Neural cell (in vitro differentiated cells): ENCODE results near the gene RSRP1. TPM values are rescaled to one million over a fixed set of nuclear protein-coding genes. Genes with fewer than 3 reads are reported as not detected.

ENCODE experiments used
- H2AFZ ChIP-seq: fragments of 200-600, 300-800 bp; sonication (generic), shearing (Covaris generic); 2 replicates; pipeline ENCODE4 v1.6.0; 2014; ENCODE audit warnings: low read depth, mild to moderate bottlenecking, antibody characterized with exemption, low read length, moderate library complexity
- H3F3A ChIP-seq: fragments of 200-600 bp; shearing (Covaris generic); 2 replicates; pipeline ENCODE4 v1.6.1; 2016; ENCODE audit warnings: mild to moderate bottlenecking, moderate library complexity, mixed read lengths, antibody characterized with exemption, low read length; ENCODE audit not compliant: insufficient read depth, poor library complexity, severe bottlenecking
- H3K27ac ChIP-seq: fragments of 200-600, 300-800 bp; sonication (generic), shearing (Covaris generic); 2 replicates; pipeline ENCODE4 v1.5.1; 2014; ENCODE audit warnings: mild to moderate bottlenecking, low read length, moderate library complexity
- H3K27me3 ChIP-seq: fragments of 300-800, 200-600 bp; sonication (generic), shearing (Covaris generic); 2 replicates; pipeline ENCODE4 v1.6.0; 2014; ENCODE audit warnings: mild to moderate bottlenecking, low read depth, low read length, moderate library complexity; ENCODE audit not compliant: insufficient read depth
- H3K36me3 ChIP-seq: fragments of 300-800, 200-600 bp; sonication (generic), shearing (Covaris generic); 2 replicates; pipeline ENCODE4 v1.5.1; 2014; ENCODE audit warnings: mild to moderate bottlenecking, antibody characterized with exemption, low read length, moderate library complexity; ENCODE audit not compliant: insufficient read depth
- H3K4me2 ChIP-seq: fragments of 300-800, 200-600 bp; sonication (generic), shearing (Covaris generic); 2 replicates; pipeline ENCODE4 v1.6.0; 2014; ENCODE audit warnings: mild to moderate bottlenecking, low read length
- H3K4me3 ChIP-seq: fragments of 300-800, 200-600 bp; sonication (generic), shearing (Covaris generic); 2 replicates; pipeline ENCODE4 v1.5.1; 2014; ENCODE audit warnings: mild to moderate bottlenecking, low read length, moderate library complexity
- H3K79me2 ChIP-seq: fragments of 200-600 bp; shearing (Covaris generic); replicated peaks from 2 replicates; pipeline ENCODE4 v1.6.0; 2014; ENCODE audit warnings: mild to moderate bottlenecking, low read length, moderate library complexity; ENCODE audit not compliant: insufficient read depth
- H3K9ac ChIP-seq: fragments of 300-800, 200-600 bp; sonication (generic), shearing (Covaris generic); 2 replicates; pipeline ENCODE4 v1.6.1; 2016; ENCODE audit warnings: mild to moderate bottlenecking, low read length, mixed read lengths
- H3K9me2 ChIP-seq: fragments of 200-600 bp; shearing (Covaris generic); 2 replicates; pipeline ENCODE4 v1.6.1; 2016; ENCODE audit warnings: mild to moderate bottlenecking, low read length, mixed read lengths; ENCODE audit not compliant: insufficient read depth
- H3K9me3 ChIP-seq: fragments of 200-600, 300-800 bp; sonication (generic), shearing (Covaris generic); 2 replicates; pipeline ENCODE4 v1.6.1; 2016; ENCODE audit warnings: mild to moderate bottlenecking, mixed run types, low read length, moderate library complexity, mixed read lengths
- H4K20me1 ChIP-seq: fragments of 200-600 bp; shearing (Covaris generic); 2 replicates; pipeline ENCODE4 v1.6.1; 2016; ENCODE audit warnings: mild to moderate bottlenecking, mixed run types; ENCODE audit not compliant: insufficient read depth
- CTCF ChIP-seq: fragments of 450-650 bp; IDR thresholded peaks from 2 replicates; pipeline ENCODE4 v1.5.1; 2014; ENCODE audit warnings: antibody characterized with exemption, mild to moderate bottlenecking, moderate library complexity; ENCODE audit not compliant: poor library complexity, severe bottlenecking
- EP300 ChIP-seq: fragments of 450-650 bp; conservative IDR thresholded peaks from 2 replicates; pipeline ENCODE4 v1.6.1; 2014; ENCODE audit warnings: antibody characterized with exemption, mild to moderate bottlenecking, moderate library complexity; ENCODE audit not compliant: poor library complexity, severe bottlenecking
- EZH2 ChIP-seq: fragments of 200-600, 300-800 bp; shearing (Covaris generic), sonication (generic); IDR thresholded peaks from 2 replicates; pipeline ENCODE4 v1.6.1; 2014; ENCODE audit warnings: antibody characterized with exemption, low read length, borderline replicate concordance, mild to moderate bottlenecking; ENCODE audit not compliant: insufficient read depth, poor library complexity, severe bottlenecking
- MXI1 ChIP-seq: fragments of 450-650 bp; conservative IDR thresholded peaks from 2 replicates; pipeline ENCODE4 v1.6.1; 2014; ENCODE audit warnings: antibody characterized with exemption, mild to moderate bottlenecking; ENCODE audit not compliant: poor library complexity, severe bottlenecking
- POLR2AphosphoS5 ChIP-seq: IDR thresholded peaks from 2 replicates; pipeline ENCODE4 v1.6.1; 2012
- RAD21 ChIP-seq: fragments of 450-650 bp; conservative IDR thresholded peaks from 2 replicates; pipeline ENCODE4 v1.6.1; 2014; ENCODE audit warnings: antibody characterized with exemption, mild to moderate bottlenecking, moderate library complexity
- REST ChIP-seq: IDR thresholded peaks from 2 replicates; pipeline ENCODE4 v1.6.1; 2012; ENCODE audit warnings: borderline replicate concordance
- SMC3 ChIP-seq: fragments of 450-650 bp; conservative IDR thresholded peaks from 2 replicates; pipeline ENCODE4 v1.6.1; 2014; ENCODE audit warnings: antibody characterized with exemption, mild to moderate bottlenecking, moderate library complexity; ENCODE audit not compliant: poor library complexity
- TAF1 ChIP-seq: IDR thresholded peaks from 2 replicates; pipeline ENCODE4 v1.6.1; 2012; ENCODE audit warnings: low read depth
- polyA plus RNA-seq: library from polyadenylated mRNA; depleted of rRNA; stranded (reverse); fragments of >200 nt; gene quantifications from 2 replicates; pipeline ENCODE4 v1.2.3, GENCODE V29; 2014

The RSRP1 gene
- polyA plus RNA-seq, 1 donor from 2014 or later: 152 TPM

- Histone ChIP-seq H3K4me3 (no peak overlapping the region), H3K79me2 (no peaks in the 10 kb centered on the region), H3K4me2 (no peak overlapping the region), H3K9me2 (no peaks in the 10 kb centered on the region), H4K20me1 (no peaks in the 10 kb centered on the region), H3K9ac (no peak overlapping the region), H3K36me3 (no peaks in the 10 kb centered on the region), H3K27ac (no peak overlapping the region), H2AFZ (no peak overlapping the region), H3K9me3 (no peaks in the 10 kb centered on the region), H3F3A (no peaks in the 10 kb centered on the region), H3K27me3 (no peaks in the 10 kb centered on the region)
- TF ChIP-seq REST (no peak), EZH2 (no peak), TAF1 (no peak), MXI1 (no peak), CTCF (no peak), EP300 (no peak), SMC3 (no peak), RAD21 (no peak), POLR2AphosphoS5 (no peak)
Observed at GRCh38 chr1:25201006-25201405, 46.2 kb downstream of the RSRP1 start.

DNA sequence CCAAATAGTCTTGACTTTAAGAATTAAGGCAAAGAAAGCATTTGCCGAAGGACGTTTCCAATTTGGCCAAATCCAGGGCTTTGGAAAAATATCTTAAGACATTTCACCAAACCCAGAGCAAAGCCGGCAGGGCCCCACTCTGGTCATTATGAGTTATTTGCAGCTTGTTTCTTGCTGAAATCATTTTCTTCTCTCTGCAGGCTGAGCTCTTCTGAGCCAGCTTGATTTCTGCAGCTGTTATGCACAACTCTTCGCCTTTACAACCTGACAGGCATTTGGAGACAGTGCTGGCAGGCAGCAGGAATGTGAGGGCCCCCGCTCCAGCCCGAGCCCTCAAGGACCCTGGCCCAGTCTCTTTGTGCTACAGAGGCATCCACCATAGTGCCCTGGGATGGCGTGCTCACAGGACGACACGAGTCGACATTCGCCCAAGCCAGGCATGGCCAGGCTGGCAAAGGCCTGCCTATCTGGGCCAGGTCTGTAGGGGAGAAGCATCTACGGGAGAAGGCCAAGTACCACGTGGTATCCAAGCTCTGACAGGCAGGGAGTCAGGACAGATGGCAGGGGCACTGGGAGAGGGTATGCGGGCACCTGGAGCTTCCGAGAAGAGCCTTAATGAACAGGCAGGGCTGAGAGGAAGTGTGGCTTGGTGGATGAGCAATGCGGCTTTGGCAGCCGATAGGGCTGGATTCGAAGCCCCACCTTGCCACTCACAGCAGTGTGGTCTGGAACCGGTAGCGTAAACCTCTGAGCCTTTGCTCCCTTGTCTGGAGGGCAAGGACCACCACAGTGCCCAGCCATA lies 47.2 kb downstream of the RSRP1 start:
- no peaks in the 10 kb centered on the region for H3K36me3 ChIP-seq
- H3K9ac ChIP-seq: no peak overlapping the region
- no peaks in the 10 kb centered on the region for H3K27me3 ChIP-seq
- no peak for TF ChIP-seq REST
- TF ChIP-seq TAF1: no peak
- no peak for TF ChIP-seq POLR2AphosphoS5
- TF ChIP-seq EZH2: no peak
- TF ChIP-seq CTCF: no peak
- H2AFZ ChIP-seq: no peak overlapping the region
- H3K9me2 ChIP-seq: no peaks in the 10 kb centered on the region
- H3K79me2 ChIP-seq: no peaks in the 10 kb centered on the region
- no peaks in the 10 kb centered on the region for H3F3A ChIP-seq
- H3K4me2 ChIP-seq: no peak overlapping the region
- no peaks in the 10 kb centered on the region for H4K20me1 ChIP-seq
- no peak overlapping the region for H3K4me3 ChIP-seq
- no peak overlapping the region for H3K27ac ChIP-seq
- H3K9me3 ChIP-seq: no peaks in the 10 kb centered on the region
